Measurements from ENCODE around the gene NAGS. TPM values are rescaled to one million over a fixed set of nuclear protein-coding genes. Genes with fewer than 3 reads are reported as not detected.
A peak's percentile ranks its signal among the peaks of the same experiment; 100 is the strongest.
"Not testable (repeated sequence)": the region's sequence is repeated elsewhere in the genome, so short reads cannot be mapped to it uniquely, and the experiment has no call there.

The NAGS gene
- total and polyA plus RNA-seq, 8 donors = 0.09 to 1.8 (median 0.48) TPM

DNA sequence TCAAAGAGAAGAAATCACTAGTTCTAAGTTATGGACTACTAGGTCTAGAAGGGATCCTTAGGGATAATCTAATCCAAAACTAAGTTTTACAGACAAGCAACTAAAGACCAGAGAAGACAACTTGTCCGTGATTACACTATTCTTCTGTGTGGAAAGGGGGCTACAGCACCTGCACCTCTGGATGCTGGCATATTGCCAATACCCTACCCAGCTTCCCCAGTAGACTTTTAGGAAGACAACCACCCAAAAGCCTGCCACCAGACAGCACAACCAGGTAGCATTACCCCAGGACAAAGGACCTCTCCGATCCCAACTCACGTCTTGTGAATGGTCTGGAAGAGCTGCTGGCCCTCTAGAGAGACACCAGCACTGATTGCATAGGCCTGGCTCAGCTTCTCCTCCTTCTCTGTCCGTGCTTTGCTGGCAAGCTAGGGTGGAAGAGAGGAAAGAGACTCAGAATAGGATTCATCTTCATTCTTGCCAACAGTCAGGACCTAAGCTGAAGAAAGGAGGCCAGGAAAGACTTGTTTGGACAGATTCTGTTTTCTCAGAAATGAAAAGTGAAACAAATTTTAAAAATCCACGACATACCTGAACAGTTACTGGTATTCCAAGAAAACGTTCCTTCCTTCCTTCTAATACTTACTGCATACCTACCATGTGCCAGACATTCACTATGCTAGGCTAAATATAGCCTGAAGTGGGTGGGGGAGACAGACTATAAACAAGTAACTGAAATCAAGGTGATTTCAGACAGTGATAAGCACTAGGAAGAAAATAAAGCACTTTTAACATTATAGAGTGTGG lies 35.6 kb downstream of the NAGS start:
- peak in 1 of 4 donors; percentile 23 for ATAC-seq

DNA sequence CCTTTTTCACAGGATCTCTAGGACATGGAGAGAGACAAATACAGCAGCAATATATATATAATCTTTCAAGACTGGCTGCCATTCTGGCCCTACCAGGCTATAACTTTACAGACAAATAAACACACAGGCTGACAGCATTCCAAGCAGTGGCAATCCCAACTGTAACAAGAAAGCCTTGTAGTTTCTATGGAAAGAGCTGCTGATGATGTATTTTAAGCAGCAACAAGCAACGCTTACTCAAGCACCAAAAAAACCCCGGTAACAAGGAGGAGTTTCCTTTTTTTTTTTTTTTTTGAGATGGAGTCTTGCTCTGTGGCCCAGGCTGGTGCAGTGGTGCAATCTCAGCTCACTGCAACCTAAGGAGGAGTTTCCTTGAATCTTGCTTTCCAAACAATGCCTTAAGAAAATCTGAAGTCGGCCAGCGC lies 38.9 kb downstream of the NAGS start:
- intact Hi-C loops (cut with DNase I) = no loop called here
- peak in 1 of 4 donors; percentile 39 for ATAC-seq
- Histone ChIP-seq H3K27me3 (no peaks in the 10 kb centered on the region), H3K9me3 (no peaks in the 10 kb centered on the region), H3K4me3 (no peak overlapping the region), H3K27ac (no peak overlapping the region), H3K4me1 (peaks cover 0 to 6% (median 0%) of the 10 kb centered on the region in 3 donors), H3K36me3 (no peaks in the 10 kb centered on the region)
- WGBS, 2 donors = 72 to 83% methylated on average over 4 of the region's 4 CpGs
- TF ChIP-seq, protein P1, sequence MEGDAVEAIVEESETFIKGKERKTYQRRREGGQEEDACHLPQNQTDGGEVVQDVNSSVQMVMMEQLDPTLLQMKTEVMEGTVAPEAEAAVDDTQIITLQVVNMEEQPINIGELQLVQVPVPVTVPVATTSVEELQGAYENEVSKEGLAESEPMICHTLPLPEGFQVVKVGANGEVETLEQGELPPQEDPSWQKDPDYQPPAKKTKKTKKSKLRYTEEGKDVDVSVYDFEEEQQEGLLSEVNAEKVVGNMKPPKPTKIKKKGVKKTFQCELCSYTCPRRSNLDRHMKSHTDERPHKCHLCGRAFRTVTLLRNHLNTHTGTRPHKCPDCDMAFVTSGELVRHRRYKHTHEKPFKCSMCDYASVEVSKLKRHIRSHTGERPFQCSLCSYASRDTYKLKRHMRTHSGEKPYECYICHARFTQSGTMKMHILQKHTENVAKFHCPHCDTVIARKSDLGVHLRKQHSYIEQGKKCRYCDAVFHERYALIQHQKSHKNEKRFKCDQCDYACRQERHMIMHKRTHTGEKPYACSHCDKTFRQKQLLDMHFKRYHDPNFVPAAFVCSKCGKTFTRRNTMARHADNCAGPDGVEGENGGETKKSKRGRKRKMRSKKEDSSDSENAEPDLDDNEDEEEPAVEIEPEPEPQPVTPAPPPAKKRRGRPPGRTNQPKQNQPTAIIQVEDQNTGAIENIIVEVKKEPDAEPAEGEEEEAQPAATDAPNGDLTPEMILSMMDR (IDR thresholded peaks at IDR 0.05) = no peak
- FAIRE-seq = no peak
- no peak for DNase-seq

More for the DNA sequence above, 35.6 kb downstream of the NAGS start:
- no peak overlapping the region for H3K27ac ChIP-seq
- TF ChIP-seq, protein P1 (IDR thresholded peaks at IDR 0.05) = no peak
- H3K4me1 ChIP-seq = peaks cover 0 to 6% (median 0%) of the 10 kb centered on the region in 3 donors
- WGBS, 2 donors = 67 to 78% methylated on average over 6 of the region's 6 CpGs
- no peak for FAIRE-seq
- H3K4me3 ChIP-seq = no peak overlapping the region
- intact Hi-C loops (cut with DNase I) = no loop called here
- H3K27me3 ChIP-seq = no peaks in the 10 kb centered on the region
- H3K36me3 ChIP-seq = peaks cover 4 to 16% (median 5%) of the 10 kb centered on the region in 3 donors
- H3K9me3 ChIP-seq = no peaks in the 10 kb centered on the region
- no peak for DNase-seq

DNA sequence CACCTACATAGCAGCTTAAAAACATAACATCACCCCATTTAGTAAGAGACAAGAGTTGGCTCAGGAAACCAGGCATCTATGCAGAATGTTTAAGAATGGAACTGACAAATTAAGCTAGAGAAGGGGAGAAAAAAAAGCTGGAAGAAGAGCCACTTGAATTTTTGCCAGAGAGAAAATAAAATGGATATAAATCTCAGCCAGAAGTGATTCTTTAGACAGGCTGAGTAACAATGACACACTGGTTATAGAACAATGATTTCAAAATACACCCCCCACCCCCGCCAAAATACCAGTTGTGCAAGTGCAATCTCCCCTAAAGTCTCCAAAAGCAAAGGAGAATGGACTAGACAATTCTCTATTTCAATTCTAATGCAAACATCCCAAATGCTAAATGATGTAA lies 39.6 kb downstream of the NAGS start:
- intact Hi-C loops (cut with DNase I) = no loop called here
- Histone ChIP-seq H3K4me3 (no peak overlapping the region), H3K27ac (no peak overlapping the region), H3K36me3 (peaks cover 0 to under 1% (median 0%) of the 10 kb centered on the region in 3 donors), H3K27me3 (no peaks in the 10 kb centered on the region), H3K4me1 (peaks cover 0 to 6% (median 0%) of the 10 kb centered on the region in 3 donors), H3K9me3 (no peaks in the 10 kb centered on the region)
- WGBS, 2 donors = 59 to 85% methylated on average over 1 of the region's 1 CpG
- ATAC-seq (no peak), DNase-seq (no peak), FAIRE-seq (no peak)
- TF ChIP-seq, protein P1 (IDR thresholded peaks at IDR 0.05) = no peak

DNA sequence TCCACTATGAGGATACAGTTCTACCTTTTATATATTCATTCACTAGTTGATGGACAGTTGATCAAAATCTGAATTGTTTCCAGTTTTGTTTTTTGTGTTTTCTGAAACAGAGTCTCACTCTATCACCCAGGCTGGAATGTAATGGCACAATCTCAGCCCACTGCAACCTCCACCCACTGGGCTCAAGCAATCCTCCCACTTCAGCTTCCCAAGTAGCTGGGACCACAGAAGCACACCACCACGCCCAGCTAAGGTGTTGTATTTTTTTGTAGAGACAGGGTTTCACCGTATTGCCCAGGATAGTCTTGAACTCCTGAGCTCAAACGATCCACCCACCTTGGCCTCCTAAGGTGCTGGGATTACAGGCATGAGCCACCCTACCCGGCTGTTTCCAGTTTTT lies 41.1 kb downstream of the NAGS start:
- H3K27me3 ChIP-seq = no peaks in the 10 kb centered on the region
- no peak for FAIRE-seq
- 92 to 93% methylated on average over 4 of the region's 4 CpGs for WGBS, 2 donors

GRCh38 chr17:44046893-44047292 lies 42.5 kb downstream of the NAGS start:
- intact Hi-C loops (cut with DNase I); H3K27me3 ChIP-seq; H3K9me3 ChIP-seq; DNase-seq; H3K4me1 ChIP-seq; H3K27ac ChIP-seq; H3K4me3 ChIP-seq; FAIRE-seq; ATAC-seq: not testable (repeated sequence)
- H3K36me3 ChIP-seq = peaks cover 0 to 22% (median 0%) of the 10 kb centered on the region in 3 donors
- WGBS, 2 donors = 98 to 99% methylated on average over 6 to 7 of the region's 7 CpGs

More for the DNA sequence above, 41.1 kb downstream of the NAGS start:
- ATAC-seq = no peak
- TF ChIP-seq, protein P1 (IDR thresholded peaks at IDR 0.05) = no peak
- DNase-seq = no peak
- Histone ChIP-seq H3K27ac (no peak overlapping the region), H3K36me3 (peaks cover 0 to 10% (median 0%) of the 10 kb centered on the region in 3 donors), H3K4me1 (peaks cover 0 to 4% (median 0%) of the 10 kb centered on the region in 3 donors), H3K4me3 (no peak overlapping the region), H3K9me3 (no peaks in the 10 kb centered on the region)
- intact Hi-C loops (cut with DNase I) = no loop called here
